HEK293 (cell line): Measurements from ENCODE around the gene NUDT6.

Experiments
- CTCF ChIA-PET: fragments of 350-600 bp; formaldehyde crosslinking; extraction: SDS; loops from one replicate; lab custom pipeline; 2021; ENCODE audit warnings: antibody characterized with exemption; lab: Yijun Ruan, JAX
- POLR2A ChIA-PET: fragments of 300-600 bp; formaldehyde crosslinking; extraction: SDS; loops from one replicate; lab custom pipeline; 2020; ENCODE audit warnings: antibody characterized with exemption, inconsistent platforms; lab: Yijun Ruan, JAX
- H3K27ac ChIP-seq: fragments of 200-500 bp; sonication (Bioruptor generic); 2 replicates; pipeline ENCODE4 v1.5.1; 2014; ENCODE audit warnings: low read depth, low read length, control low read depth, inconsistent platforms; ENCODE audit errors: extremely low read depth
- H3K36me3 ChIP-seq, 2 experiments: fragments of 200-500 bp in 1 of 2; sonication (Bioruptor generic) in 1 of 2; 1 replicate in 1 of 2; 2 replicates in 1 of 2; pipeline ENCODE4 v1.5.1; 2014 to 2017; ENCODE audit warnings: inconsistent platforms in 2 of 2, low read length in 2 of 2; ENCODE audit not compliant: control insufficient read depth in 2 of 2, insufficient read depth in 1 of 2
- H3K4me1 ChIP-seq: fragments of 200-500 bp; sonication (Bioruptor generic); 2 replicates; pipeline ENCODE4 v1.5.1; 2014; ENCODE audit warnings: mild to moderate bottlenecking, low read length, inconsistent platforms; ENCODE audit not compliant: control insufficient read depth, insufficient read depth
- H3K4me3 ChIP-seq: 2 replicates; pipeline ENCODE4 v1.5.1; 2011; ENCODE audit warnings: low read depth, mild to moderate bottlenecking, control low read depth, low read length, moderate library complexity
- H3K9me3 ChIP-seq: fragments of 200-500 bp; sonication (Bioruptor generic); 2 replicates; pipeline ENCODE4 v1.5.1; 2014; ENCODE audit warnings: low read depth, low read length, inconsistent platforms; ENCODE audit not compliant: control insufficient read depth, insufficient read depth
- HOXA7 ChIP-seq: sonication (generic); formaldehyde crosslinking; IDR thresholded peaks from 2 replicates; pipeline ENCODE4 v1.8.1; 2022; ENCODE audit warnings: missing genetic modification reagents, borderline replicate concordance
- HOXC10 ChIP-seq: sonication (generic); formaldehyde crosslinking; IDR thresholded peaks from 2 replicates; pipeline ENCODE4 v1.8.1; 2023; ENCODE audit warnings: mild to moderate bottlenecking, missing genetic modification reagents
- KLF16 ChIP-seq: fragments of 450-650 bp; formaldehyde crosslinking; IDR thresholded peaks from 2 replicates; pipeline ENCODE4 v1.5.1; 2017; ENCODE audit warnings: missing biosample characterization, missing genetic modification characterization
- MEIS1 ChIP-seq: sonication (generic); formaldehyde crosslinking; IDR thresholded peaks from 2 replicates; pipeline ENCODE4 v1.8.1; 2022; ENCODE audit warnings: missing genetic modification reagents, mild to moderate bottlenecking, borderline replicate concordance
- RBAK ChIP-seq: fragments of 450-650 bp; formaldehyde crosslinking; IDR thresholded peaks from 2 replicates; pipeline ENCODE4 v1.5.1; 2016; ENCODE audit warnings: missing biosample characterization, missing genetic modification characterization
- ZBTB1 ChIP-seq: fragments of 450-650 bp; formaldehyde crosslinking; IDR thresholded peaks from 2 replicates; pipeline ENCODE4 v1.5.1; 2016; ENCODE audit warnings: missing biosample characterization, missing genetic modification characterization
- ZNF140 ChIP-seq: fragments of 450-650 bp; formaldehyde crosslinking; IDR thresholded peaks from 2 replicates; pipeline ENCODE4 v1.5.1; 2016; ENCODE audit warnings: missing biosample characterization, missing genetic modification characterization
- ZNF148 ChIP-seq: fragments of 450-650 bp; formaldehyde crosslinking; IDR thresholded peaks from 2 replicates; pipeline ENCODE4 v1.5.0; 2017; ENCODE audit warnings: missing biosample characterization, missing genetic modification characterization, borderline replicate concordance
- ZNF174 ChIP-seq: fragments of 450-650 bp; formaldehyde crosslinking; IDR thresholded peaks from 2 replicates; pipeline ENCODE4 v1.5.0; 2017; ENCODE audit warnings: missing biosample characterization, mild to moderate bottlenecking, missing genetic modification characterization
- ZNF19 ChIP-seq: fragments of 450-650 bp; formaldehyde crosslinking; IDR thresholded peaks from 2 replicates; pipeline ENCODE4; 2016; ENCODE audit warnings: missing biosample characterization, missing genetic modification characterization, low read depth
- ZNF23 ChIP-seq: fragments of 450-650 bp; formaldehyde crosslinking; IDR thresholded peaks from 2 replicates; pipeline ENCODE4 v1.5.1; 2016; ENCODE audit warnings: missing biosample characterization, missing genetic modification characterization, borderline replicate concordance
- ZNF26 ChIP-seq: fragments of 450-650 bp; formaldehyde crosslinking; IDR thresholded peaks from 2 replicates; pipeline ENCODE4 v1.5.1; 2016; ENCODE audit warnings: missing biosample characterization, missing genetic modification characterization
- ZNF37A ChIP-seq: fragments of 450-650 bp; IDR thresholded peaks from 2 replicates; pipeline ENCODE4 v1.5.1; 2018; ENCODE audit warnings: missing biosample characterization, missing genetic modification characterization
- ZNF544 ChIP-seq: fragments of 450-650 bp; formaldehyde crosslinking; IDR thresholded peaks from 2 replicates; pipeline ENCODE4 v1.5.0; 2017; ENCODE audit warnings: missing biosample characterization, missing genetic modification characterization
- ZNF596 ChIP-seq: fragments of 450-650 bp; IDR thresholded peaks from 2 replicates; pipeline ENCODE4 v1.5.0; 2018; ENCODE audit warnings: missing biosample characterization, mild to moderate bottlenecking, missing genetic modification characterization, moderate library complexity
- ZNF629 ChIP-seq: fragments of 450-650 bp; formaldehyde crosslinking; IDR thresholded peaks from 2 replicates; pipeline ENCODE4 v1.5.1; 2017; ENCODE audit warnings: missing biosample characterization, missing genetic modification characterization
- ZNF76 ChIP-seq: fragments of 450-650 bp; formaldehyde crosslinking; IDR thresholded peaks from 2 replicates; pipeline ENCODE4; 2016; ENCODE audit warnings: low read depth, missing biosample characterization, missing genetic modification characterization, borderline replicate concordance
- TF ChIP-seq, protein P1 (sequence below): fragments of 450-650 bp; formaldehyde crosslinking; IDR thresholded peaks from 2 replicates; pipeline ENCODE4 v1.5.1; 2016; ENCODE audit warnings: missing biosample characterization, missing genetic modification characterization, borderline replicate concordance
- TF ChIP-seq, protein P2 (sequence below): fragments of 450-650 bp; formaldehyde crosslinking; IDR thresholded peaks from 2 replicates; pipeline ENCODE4 v1.5.1; 2016; ENCODE audit warnings: missing biosample characterization, missing genetic modification characterization

NUDT6 gene

GRCh38 chr4:122921300-122921699 lies 1.1 kb downstream of the NUDT6 start:
- H3K4me1 ChIP-seq, result no peaks in the 10 kb centered on the region
- TF ChIP-seq ZNF19 (no peak), ZNF140 (no peak), ZNF26 (tag by site-specific recombination) (no peak), RBAK (tag by site-specific recombination) (no peak), ZNF596 (tag by site-specific recombination) (no peak), HOXC10 (CRISPR knock-in tag) (no peak), KLF16 (tag by site-specific recombination) (no peak), HOXA7 (no peak), ZNF148 (no peak), ZNF37A (no peak), ZNF629 (tag by site-specific recombination) (no peak), MEIS1 (CRISPR knock-in tag) (no peak), ZNF23 (no peak), ZBTB1 (no peak), ZNF174 (tag by site-specific recombination) (no peak)
- TF ChIP-seq, protein P1, sequence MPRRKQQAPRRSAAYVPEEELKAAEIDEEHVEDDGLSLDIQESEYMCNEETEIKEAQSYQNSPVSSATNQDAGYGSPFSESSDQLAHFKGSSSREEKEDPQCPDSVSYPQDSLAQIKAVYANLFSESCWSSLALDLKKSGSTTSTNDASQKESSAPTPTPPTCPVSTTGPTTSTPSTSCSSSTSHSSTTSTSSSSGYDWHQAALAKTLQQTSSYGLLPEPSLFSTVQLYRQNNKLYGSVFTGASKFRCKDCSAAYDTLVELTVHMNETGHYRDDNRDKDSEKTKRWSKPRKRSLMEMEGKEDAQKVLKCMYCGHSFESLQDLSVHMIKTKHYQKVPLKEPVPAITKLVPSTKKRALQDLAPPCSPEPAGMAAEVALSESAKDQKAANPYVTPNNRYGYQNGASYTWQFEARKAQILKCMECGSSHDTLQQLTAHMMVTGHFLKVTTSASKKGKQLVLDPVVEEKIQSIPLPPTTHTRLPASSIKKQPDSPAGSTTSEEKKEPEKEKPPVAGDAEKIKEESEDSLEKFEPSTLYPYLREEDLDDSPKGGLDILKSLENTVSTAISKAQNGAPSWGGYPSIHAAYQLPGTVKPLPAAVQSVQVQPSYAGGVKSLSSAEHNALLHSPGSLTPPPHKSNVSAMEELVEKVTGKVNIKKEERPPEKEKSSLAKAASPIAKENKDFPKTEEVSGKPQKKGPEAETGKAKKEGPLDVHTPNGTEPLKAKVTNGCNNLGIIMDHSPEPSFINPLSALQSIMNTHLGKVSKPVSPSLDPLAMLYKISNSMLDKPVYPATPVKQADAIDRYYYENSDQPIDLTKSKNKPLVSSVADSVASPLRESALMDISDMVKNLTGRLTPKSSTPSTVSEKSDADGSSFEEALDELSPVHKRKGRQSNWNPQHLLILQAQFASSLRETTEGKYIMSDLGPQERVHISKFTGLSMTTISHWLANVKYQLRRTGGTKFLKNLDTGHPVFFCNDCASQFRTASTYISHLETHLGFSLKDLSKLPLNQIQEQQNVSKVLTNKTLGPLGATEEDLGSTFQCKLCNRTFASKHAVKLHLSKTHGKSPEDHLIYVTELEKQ (tag by site-specific recombination), result no peak
- TF ChIP-seq, all 188 proteins: peak for 0
- Histone ChIP-seq H3K9me3 (no peaks in the 10 kb centered on the region), H3K27ac (no peak overlapping the region), H3K36me3 (peaks cover 0 to 5% of the 10 kb centered on the region in 2 experiments; a peak in 1 of 3 replicates), H3K4me3 (no peak overlapping the region; the same call in 1 of the 2 replicates)
- CTCF ChIA-PET, result interaction anchor here (0.6 to 1.9 kb wide), 4 partner anchors 163 to 256 kb away, joined by 3 to 9 read pairs (median 4); no protein-coding TSS in a partner anchor
- POLR2A ChIA-PET, result interaction anchor here (1.8 kb wide), 1 partner anchor 189 kb away, joined by 6 read pairs; the partner anchor contains the start of gene BBS12

GRCh38 chr4:122920473-122920872 lies 1.9 kb downstream of the NUDT6 start:
- Histone ChIP-seq H3K4me3 (no peak overlapping the region), H3K9me3 (no peaks in the 10 kb centered on the region), H3K27ac (no peak overlapping the region), H3K36me3 (peaks cover 0 to 7% of the 10 kb centered on the region in 2 experiments; a peak in 1 of 3 replicates), H3K4me1 (no peaks in the 10 kb centered on the region)
- POLR2A ChIA-PET, result no interaction called here
- CTCF ChIA-PET, result interaction anchor here (0.7 to 1.9 kb wide), 2 partner anchors 162 to 165 kb away, joined by 3 to 9 read pairs; no protein-coding TSS in a partner anchor
- TF ChIP-seq, protein P2, sequence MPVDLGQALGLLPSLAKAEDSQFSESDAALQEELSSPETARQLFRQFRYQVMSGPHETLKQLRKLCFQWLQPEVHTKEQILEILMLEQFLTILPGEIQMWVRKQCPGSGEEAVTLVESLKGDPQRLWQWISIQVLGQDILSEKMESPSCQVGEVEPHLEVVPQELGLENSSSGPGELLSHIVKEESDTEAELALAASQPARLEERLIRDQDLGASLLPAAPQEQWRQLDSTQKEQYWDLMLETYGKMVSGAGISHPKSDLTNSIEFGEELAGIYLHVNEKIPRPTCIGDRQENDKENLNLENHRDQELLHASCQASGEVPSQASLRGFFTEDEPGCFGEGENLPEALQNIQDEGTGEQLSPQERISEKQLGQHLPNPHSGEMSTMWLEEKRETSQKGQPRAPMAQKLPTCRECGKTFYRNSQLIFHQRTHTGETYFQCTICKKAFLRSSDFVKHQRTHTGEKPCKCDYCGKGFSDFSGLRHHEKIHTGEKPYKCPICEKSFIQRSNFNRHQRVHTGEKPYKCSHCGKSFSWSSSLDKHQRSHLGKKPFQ (tag by site-specific recombination), result no peak
- TF ChIP-seq ZNF544 (no peak), ZNF148 (no peak), ZNF76 (tag by site-specific recombination) (no peak)
- TF ChIP-seq, protein P1 (tag by site-specific recombination), result no peak
